Transverse colon (tissue), 4 donors: ENCODE results near the gene TJP1. TPM values are rescaled to one million over a fixed set of nuclear protein-coding genes. Genes with fewer than 3 reads are reported as not detected.

Experiments
- DNase-seq: peaks from one replicate; pipeline ENCODE4 v3.0.0-alpha.2; 2019
- H3K27ac ChIP-seq, 4 donors: fragments of 200-600 bp; sonication (generic); 2 replicates each; pipeline ENCODE4 v1.5.1; 2016 to 2018; ENCODE audit warnings: inconsistent platforms in 4 of 4
- H3K27me3 ChIP-seq: fragments of 200-600 bp; sonication (generic); 2 replicates; pipeline ENCODE4 v1.5.1; 2017; ENCODE audit warnings: inconsistent platforms
- H3K36me3 ChIP-seq, 4 donors: fragments of 200-600 bp; sonication (generic); 2 replicates each; pipeline ENCODE4 v1.5.1; 2017 to 2019; ENCODE audit warnings: inconsistent platforms in 4 of 4
- H3K4me1 ChIP-seq, 4 donors: fragments of 200-600 bp; sonication (generic); 2 replicates each; pipeline ENCODE4 v1.5.1; 2017 to 2020; ENCODE audit warnings: inconsistent platforms in 4 of 4
- H3K4me3 ChIP-seq, 4 donors: fragments of 200-600 bp; sonication (generic); 1 replicate in 1 of 4; 2 replicates in 3 of 4; pipeline versions ENCODE4 v1.5.1 to v1.6.1; 2017 to 2019; ENCODE audit warnings: inconsistent platforms in 4 of 4
- H3K9me3 ChIP-seq, 2 donors: fragments of 200-600 bp; sonication (generic); 2 replicates each; pipeline ENCODE4 v1.5.1; 2017 to 2019; ENCODE audit warnings: inconsistent platforms in 2 of 2
- CTCF ChIP-seq, 5 experiments: fragments of 200-600 bp in 3 of 5; fragments of 450-650 bp in 2 of 5; sonication (generic) in 3 of 5; IDR thresholded peaks; 1 replicate in 2 of 5; 2 replicates in 3 of 5; pipeline ENCODE4 v1.5.1; 2016 to 2017; ENCODE audit warnings: antibody characterized with exemption in 5 of 5, inconsistent platforms in 3 of 5, mild to moderate bottlenecking in 2 of 5, moderate library complexity in 1 of 5
- EP300 ChIP-seq: sonication (generic); formaldehyde crosslinking; IDR thresholded peaks from one replicate; pipeline ENCODE4 v1.6.1; 2017; ENCODE audit warnings: antibody characterized with exemption, low read depth
- POLR2A ChIP-seq: fragments of 450-650 bp; IDR thresholded peaks from one replicate; pipeline ENCODE4 v1.6.1; 2016; ENCODE audit warnings: antibody characterized with exemption, mild to moderate bottlenecking, moderate library complexity
- POLR2AphosphoS5 ChIP-seq, 3 donors: sonication (generic); formaldehyde crosslinking; IDR thresholded peaks; one replicate each; pipeline ENCODE4 v1.6.1; 2016; ENCODE audit warnings: antibody characterized with exemption in 3 of 3
- WGBS, 2 donors: methylation state at CpG; one replicate each; pipeline ENCODE4 v1.1.5; 2018; ENCODE audit warnings: low coverage in 1 of 2; 5-methylcytosine and 5-hydroxymethylcytosine counted together
- in situ Hi-C, 4 donors: fragments of 200-750 bp; cut with MboI; loops; one replicate each; pipeline versions ENCODE4 v1.15.0 to v1.15.1; 2017; ENCODE audit warnings: low sequenced_read_pairs in 3 of 4, low pct_ligation_motif_present in 1 of 4, low pct_unique_long_range_greater_than_20kb in 1 of 4
- intact Hi-C: fragments of 100-400 bp; cut with DNase I; formaldehyde crosslinking; loops from one replicate; pipeline ENCODE4 v1.15.1; 2023; ENCODE audit warnings: low total_unique reads
- total RNA-seq, 4 donors: library from RNA; depleted of rRNA; stranded (reverse); fragments of >200 nt; gene quantifications; one replicate each; pipeline ENCODE4 v1.1.0, GENCODE V29; 2016

Gene TJP1
- total RNA-seq, 4 donors from 2014 or later = 69.9 to 119 (median 93.0) TPM

DNA sequence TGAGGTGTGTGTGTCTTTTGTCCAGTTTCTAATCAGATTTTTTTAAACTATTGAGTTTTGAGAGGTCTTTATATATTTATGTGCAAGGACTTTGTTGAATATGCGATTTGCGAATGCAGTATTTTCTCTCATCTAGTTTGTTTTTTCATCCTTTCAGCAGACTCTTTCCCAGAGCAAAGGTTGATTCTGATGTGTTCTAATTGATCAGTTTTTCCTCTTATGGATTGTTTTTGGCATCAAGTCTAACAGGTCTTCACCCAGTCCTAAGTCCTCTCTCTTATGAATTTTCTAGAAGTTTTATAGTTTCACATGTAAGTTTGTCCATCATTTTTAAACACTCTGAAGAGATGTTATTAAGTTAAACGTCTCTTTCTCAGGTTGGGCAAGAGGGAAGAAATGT, 17.8 kb upstream of the TJP1 start:
- in situ Hi-C loops (no loop called here), intact Hi-C loops (no loop called here)
- Histone ChIP-seq H3K36me3 (no peaks in the 10 kb centered on the region), H3K9me3 (no peaks in the 10 kb centered on the region), H3K4me3 (no peak overlapping the region), H3K27ac (no peak overlapping the region), H3K4me1 (peaks cover 0 to 4% (median 0%) of the 10 kb centered on the region in 4 donors), H3K27me3 (no peaks in the 10 kb centered on the region)
- WGBS, 2 donors = 80 to 81% methylated on average over 3 of the region's 3 CpGs
- no peak for DNase-seq
- TF ChIP-seq POLR2AphosphoS5 (IDR thresholded peaks at IDR 0.05) = no peak
- TF ChIP-seq CTCF (IDR thresholded peaks at IDR 0.05) = no peak
- no peak for TF ChIP-seq EP300
- no peak for TF ChIP-seq POLR2A

DNA sequence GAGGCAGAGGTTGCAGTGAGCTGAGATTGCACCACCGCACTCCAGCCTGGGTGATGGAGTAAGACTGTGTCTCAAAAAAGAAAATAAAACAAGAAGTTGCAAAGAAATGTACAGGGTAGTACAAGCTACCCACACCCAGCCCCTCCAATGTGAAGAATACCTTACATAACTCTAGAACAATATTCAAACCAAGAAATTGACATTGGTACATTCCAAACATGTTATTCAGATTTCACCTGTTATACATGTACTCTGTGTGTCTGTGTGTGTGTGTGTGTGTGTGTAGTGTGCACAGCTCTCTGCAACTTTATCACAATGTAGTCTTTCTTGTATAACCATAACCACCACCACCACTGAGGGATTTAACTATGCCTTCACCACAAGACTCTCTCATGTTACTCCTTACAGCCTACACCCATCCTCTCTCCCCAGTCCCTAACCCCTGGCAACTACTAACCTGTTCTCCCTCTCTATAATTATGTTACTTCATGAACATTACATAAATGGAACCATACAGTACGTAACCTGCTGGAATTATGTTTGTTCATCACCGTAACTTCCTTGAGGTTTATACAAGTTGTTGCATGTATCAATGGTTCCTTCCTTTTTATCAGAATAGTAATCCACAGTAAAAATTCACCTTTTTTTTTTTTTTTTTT, 16.2 kb upstream of the TJP1 start:
- Histone ChIP-seq H3K4me3 (no peak overlapping the region), H3K9me3 (no peaks in the 10 kb centered on the region), H3K36me3 (no peaks in the 10 kb centered on the region), H3K27ac (no peak overlapping the region), H3K4me1 (peaks cover 0 to 4% (median 0%) of the 10 kb centered on the region in 4 donors), H3K27me3 (no peaks in the 10 kb centered on the region)
- DNase-seq = no peak
- no peak for TF ChIP-seq POLR2AphosphoS5 (IDR thresholded peaks at IDR 0.05)
- TF ChIP-seq CTCF (IDR thresholded peaks at IDR 0.05) = no peak
- 96% methylated on average over 3 of the region's 3 CpGs for WGBS, 2 donors
- in situ Hi-C loops (no loop called here), intact Hi-C loops (no loop called here)

DNA sequence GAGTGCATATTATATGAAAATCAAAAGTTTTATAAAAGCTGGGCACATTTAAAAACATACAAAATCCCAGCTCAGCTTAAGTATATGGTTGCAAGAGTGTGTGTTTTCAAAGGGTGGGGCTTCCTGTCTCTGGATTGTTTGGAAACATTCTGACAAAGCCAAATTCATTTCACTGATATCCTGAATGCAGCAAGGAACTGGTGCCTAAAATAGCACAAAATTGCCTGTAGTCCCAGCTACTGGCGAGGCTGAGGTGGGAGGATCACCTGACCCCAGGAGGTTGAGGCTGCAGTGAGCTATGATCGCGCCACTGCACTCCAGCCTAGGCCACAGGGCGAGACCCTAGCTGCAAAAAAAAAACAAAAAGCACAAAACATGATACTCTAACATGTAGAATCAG, 13.0 kb upstream of the TJP1 start:
- no peaks in the 10 kb centered on the region for H3K36me3 ChIP-seq
- in situ Hi-C loops = no loop called here
- H3K4me1 ChIP-seq = no peaks in the 10 kb centered on the region
- H3K9me3 ChIP-seq = no peaks in the 10 kb centered on the region
- H3K27ac ChIP-seq = no peak overlapping the region
- H3K4me3 ChIP-seq = no peak overlapping the region
- WGBS, 2 donors = 66 to 72% methylated on average over 4 of the region's 4 CpGs
- no peak for DNase-seq
- TF ChIP-seq EP300 (no peak), CTCF (IDR thresholded peaks at IDR 0.05) (no peak), POLR2A (no peak), POLR2AphosphoS5 (IDR thresholded peaks at IDR 0.05) (no peak)
- intact Hi-C loops = no loop called here
- H3K27me3 ChIP-seq = no peaks in the 10 kb centered on the region

DNA sequence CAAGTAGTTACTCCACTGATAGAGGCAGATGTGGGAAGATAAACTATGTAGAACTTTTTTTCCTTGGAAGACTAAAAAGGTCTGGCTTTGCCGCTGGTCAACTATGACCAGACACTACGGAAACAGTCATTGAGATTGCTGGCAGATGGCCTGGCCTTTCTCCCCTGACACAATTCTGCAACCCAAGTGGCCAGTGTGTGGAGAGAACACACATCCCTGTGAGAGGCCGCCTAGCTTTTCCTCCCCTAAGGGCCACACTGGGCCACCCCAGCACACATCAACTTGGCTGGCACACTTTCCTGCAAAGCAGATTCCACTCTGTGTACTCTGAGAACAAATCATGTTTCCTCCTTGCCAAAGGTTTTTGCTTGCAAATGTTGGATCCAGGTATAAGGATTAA, 10.4 kb upstream of the TJP1 start:
- Histone ChIP-seq H3K36me3 (no peaks in the 10 kb centered on the region), H3K4me1 (no peaks in the 10 kb centered on the region), H3K4me3 (no peak overlapping the region), H3K27me3 (peaks cover 4% of the 10 kb centered on the region), H3K9me3 (no peaks in the 10 kb centered on the region), H3K27ac (no peak overlapping the region)
- no peak for TF ChIP-seq CTCF (IDR thresholded peaks at IDR 0.05)
- no peak for TF ChIP-seq EP300
- no peak for TF ChIP-seq POLR2A
- no peak for TF ChIP-seq POLR2AphosphoS5 (IDR thresholded peaks at IDR 0.05)
- in situ Hi-C loops (no loop called here), intact Hi-C loops (no loop called here)
- 79 to 90% methylated on average over 2 to 3 of the region's 3 CpGs for WGBS, 2 donors
- no peak for DNase-seq
